ENCODE results near the gene TAPBPL.
"Not testable (repeated sequence)": the region's sequence is repeated elsewhere in the genome, so short reads cannot be mapped to it uniquely, and the experiment has no call there.

TAPBPL gene

GRCh38 chr12:6426882-6427671, 24.8 kb upstream of the TAPBPL start:
- H3K4me3 ChIP-seq (ENCODE audit: low read length): no peak overlapping the region
- no peaks in the 10 kb centered on the region for H3K27me3 ChIP-seq (ENCODE audit: insufficient read depth, low read length)
- no peak overlapping the region for H2AFZ ChIP-seq (ENCODE audit: low read depth, low read length)
- H3K36me3 ChIP-seq (ENCODE audit: insufficient read depth, low read length): no peaks in the 10 kb centered on the region
- peaks cover 6% of the 10 kb centered on the region for H3K4me1 ChIP-seq (ENCODE audit: insufficient read depth, low read length)
- no peaks in the 10 kb centered on the region for H3K9me3 ChIP-seq (ENCODE audit: low read length)

GRCh38 chr12:6427796-6428195, 24.0 kb upstream of the TAPBPL start:
- not testable (repeated sequence) for H2AFZ ChIP-seq (ENCODE audit: low read depth, low read length); H3K27me3 ChIP-seq (ENCODE audit: insufficient read depth, low read length); H3K36me3 ChIP-seq (ENCODE audit: insufficient read depth, low read length); H3K4me3 ChIP-seq (ENCODE audit: low read length); H3K9me3 ChIP-seq (ENCODE audit: low read length); H3K4me1 ChIP-seq (ENCODE audit: insufficient read depth, low read length)

- H3K9me3 ChIP-seq (ENCODE audit: low read length): no peaks in the 10 kb centered on the region
- no peak overlapping the region for H2AFZ ChIP-seq (ENCODE audit: low read depth, low read length)
- H3K27me3 ChIP-seq (ENCODE audit: insufficient read depth, low read length): no peaks in the 10 kb centered on the region
- H3K4me3 ChIP-seq (ENCODE audit: low read length): no peak overlapping the region
- peaks cover 6% of the 10 kb centered on the region for H3K4me1 ChIP-seq (ENCODE audit: insufficient read depth, low read length)
- no peaks in the 10 kb centered on the region for H3K36me3 ChIP-seq (ENCODE audit: insufficient read depth, low read length)
Measured at GRCh38 chr12:6428326-6428725, 23.5 kb upstream of the TAPBPL start.

GRCh38 chr12:6430124-6430989, 21.5 kb upstream of the TAPBPL start:
- H3K27me3 ChIP-seq (ENCODE audit: insufficient read depth, low read length): no peaks in the 10 kb centered on the region
- no peak overlapping the region for H3K4me3 ChIP-seq (ENCODE audit: low read length)
- no peaks in the 10 kb centered on the region for H3K9me3 ChIP-seq (ENCODE audit: low read length)
- H3K36me3 ChIP-seq (ENCODE audit: insufficient read depth, low read length): no peaks in the 10 kb centered on the region
- peaks cover 6% of the 10 kb centered on the region for H3K4me1 ChIP-seq (ENCODE audit: insufficient read depth, low read length)
- no peak overlapping the region for H2AFZ ChIP-seq (ENCODE audit: low read depth, low read length)

- Histone ChIP-seq H3K36me3 (ENCODE audit: insufficient read depth, low read length) (no peaks in the 10 kb centered on the region), H3K4me3 (ENCODE audit: low read length) (no peak overlapping the region), H2AFZ (ENCODE audit: low read depth, low read length) (no peak overlapping the region), H3K4me1 (ENCODE audit: insufficient read depth, low read length) (peaks cover 6% of the 10 kb centered on the region), H3K27me3 (ENCODE audit: insufficient read depth, low read length) (no peaks in the 10 kb centered on the region), H3K9me3 (ENCODE audit: low read length) (no peaks in the 10 kb centered on the region)
Measured at GRCh38 chr12:6432991-6433390, 18.9 kb upstream of the TAPBPL start.

- Histone ChIP-seq H3K4me3 (ENCODE audit: low read length) (no peak overlapping the region), H3K9me3 (ENCODE audit: low read length) (no peaks in the 10 kb centered on the region), H3K36me3 (ENCODE audit: insufficient read depth, low read length) (no peaks in the 10 kb centered on the region), H3K4me1 (ENCODE audit: insufficient read depth, low read length) (peaks cover 6% of the 10 kb centered on the region), H2AFZ (ENCODE audit: low read depth, low read length) (no peak overlapping the region), H3K27me3 (ENCODE audit: insufficient read depth, low read length) (no peaks in the 10 kb centered on the region)
Measured at GRCh38 chr12:6434205-6435140, 17.4 kb upstream of the TAPBPL start.

- Histone ChIP-seq H3K27me3 (ENCODE audit: insufficient read depth, low read length) (no peaks in the 10 kb centered on the region), H3K9me3 (ENCODE audit: low read length) (no peaks in the 10 kb centered on the region), H3K36me3 (ENCODE audit: insufficient read depth, low read length) (no peaks in the 10 kb centered on the region), H3K4me1 (ENCODE audit: insufficient read depth, low read length) (no peaks in the 10 kb centered on the region), H3K4me3 (ENCODE audit: low read length) (no peak overlapping the region), H2AFZ (ENCODE audit: low read depth, low read length) (no peak overlapping the region)
Measured at GRCh38 chr12:6435961-6436715, 15.7 kb upstream of the TAPBPL start.

- Histone ChIP-seq H3K4me3 (ENCODE audit: low read length) (no peak overlapping the region), H3K4me1 (ENCODE audit: insufficient read depth, low read length) (no peaks in the 10 kb centered on the region), H3K36me3 (ENCODE audit: insufficient read depth, low read length) (no peaks in the 10 kb centered on the region), H2AFZ (ENCODE audit: low read depth, low read length) (no peak overlapping the region), H3K27me3 (ENCODE audit: insufficient read depth, low read length) (no peaks in the 10 kb centered on the region), H3K9me3 (ENCODE audit: low read length) (no peaks in the 10 kb centered on the region)
Measured at GRCh38 chr12:6437586-6437985, 14.3 kb upstream of the TAPBPL start.

- Histone ChIP-seq H3K27me3 (ENCODE audit: insufficient read depth, low read length) (no peaks in the 10 kb centered on the region), H3K9me3 (ENCODE audit: low read length) (no peaks in the 10 kb centered on the region), H3K36me3 (ENCODE audit: insufficient read depth, low read length) (no peaks in the 10 kb centered on the region), H3K4me3 (ENCODE audit: low read length) (no peak overlapping the region), H3K4me1 (ENCODE audit: insufficient read depth, low read length) (no peaks in the 10 kb centered on the region), H2AFZ (ENCODE audit: low read depth, low read length) (no peak overlapping the region)
Measured at GRCh38 chr12:6438345-6438744, 13.5 kb upstream of the TAPBPL start.

GRCh38 chr12:6440391-6440790, 11.5 kb upstream of the TAPBPL start:
- Histone ChIP-seq H3K36me3 (ENCODE audit: insufficient read depth, low read length) (no peaks in the 10 kb centered on the region), H3K27me3 (ENCODE audit: insufficient read depth, low read length) (no peaks in the 10 kb centered on the region), H3K4me3 (ENCODE audit: low read length) (no peak overlapping the region), H2AFZ (ENCODE audit: low read depth, low read length) (no peak overlapping the region), H3K4me1 (ENCODE audit: insufficient read depth, low read length) (no peaks in the 10 kb centered on the region), H3K9me3 (ENCODE audit: low read length) (no peaks in the 10 kb centered on the region)

GRCh38 chr12:6442836-6443235, 9.0 kb upstream of the TAPBPL start:
- no peaks in the 10 kb centered on the region for H3K27me3 ChIP-seq (ENCODE audit: insufficient read depth, low read length)
- no peaks in the 10 kb centered on the region for H3K4me1 ChIP-seq (ENCODE audit: insufficient read depth, low read length)
- H2AFZ ChIP-seq (ENCODE audit: low read depth, low read length): no peak overlapping the region
- no peaks in the 10 kb centered on the region for H3K36me3 ChIP-seq (ENCODE audit: insufficient read depth, low read length)
- H3K4me3 ChIP-seq (ENCODE audit: low read length): no peak overlapping the region
- H3K9me3 ChIP-seq (ENCODE audit: low read length): no peaks in the 10 kb centered on the region

GRCh38 chr12:6443361-6443983, 8.4 kb upstream of the TAPBPL start:
- H2AFZ ChIP-seq (ENCODE audit: low read depth, low read length): no peak overlapping the region
- H3K4me1 ChIP-seq (ENCODE audit: insufficient read depth, low read length): no peaks in the 10 kb centered on the region
- no peak overlapping the region for H3K4me3 ChIP-seq (ENCODE audit: low read length)
- H3K36me3 ChIP-seq (ENCODE audit: insufficient read depth, low read length): no peaks in the 10 kb centered on the region
- no peaks in the 10 kb centered on the region for H3K9me3 ChIP-seq (ENCODE audit: low read length)
- no peaks in the 10 kb centered on the region for H3K27me3 ChIP-seq (ENCODE audit: insufficient read depth, low read length)
